Subcutaneous adipose tissue (tissue), 4 donors: ENCODE data around the gene SV2C. TPM values are rescaled to one million over a fixed set of nuclear protein-coding genes. Genes with fewer than 3 reads are reported as not detected.

Source experiments
- CTCF ChIP-seq: fragments of 450-650 bp; IDR thresholded peaks from one replicate; pipeline ENCODE4 v1.5.1; 2016; ENCODE audit warnings: low read depth, mild to moderate bottlenecking, control low read depth, antibody characterized with exemption, moderate library complexity
- total RNA-seq, 4 donors: library from RNA; depleted of rRNA; stranded (reverse); fragments of >200 nt; gene quantifications; one replicate each; pipeline ENCODE4 v1.1.0, GENCODE V29; 2016

Gene SV2C
- total RNA-seq, 4 donors from 2014 or later, result under 0.01 to 0.17 (median under 0.01) TPM; not detected in 1

- TF ChIP-seq CTCF, result no peak
These were observed 51.5 kb downstream of the SV2C start for GRCh38 chr5:76134646-76135045.

- TF ChIP-seq CTCF, result no peak
These were observed 54.8 kb downstream of the SV2C start for GRCh38 chr5:76137887-76138542.

GRCh38 chr5:76143884-76144283, 60.7 kb downstream of the SV2C start:
- TF ChIP-seq CTCF, result no peak

- TF ChIP-seq CTCF, result no peak
These were observed 61.5 kb downstream of the SV2C start for GRCh38 chr5:76144513-76145274.

GRCh38 chr5:76145945-76146344, 62.8 kb downstream of the SV2C start:
- no peak for TF ChIP-seq CTCF

GRCh38 chr5:76149636-76150035, 66.5 kb downstream of the SV2C start:
- TF ChIP-seq CTCF, result no peak

GRCh38 chr5:76152161-76152560, 69.0 kb downstream of the SV2C start:
- no peak for TF ChIP-seq CTCF
